HG03280 (cell line): ENCODE results near the gene DIPK1B.

Experiments used
- ATAC-seq: cut with Tn5 transposase; IDR thresholded peaks from one replicate; pipeline ENCODE4 v1.9.1; 2021; ENCODE audit warnings: mild to moderate bottlenecking, moderate library complexity; ENCODE audit not compliant: unreplicated experiment

Gene DIPK1B

GRCh38 chr9:136711751-136712689 is at the start of gene DIPK1B:
Gene DIPK1B (plus strand): TSS chr9:136712572. CDS start chr9:136712666, 94 bp downstream.
- no peak for ATAC-seq

DNA sequence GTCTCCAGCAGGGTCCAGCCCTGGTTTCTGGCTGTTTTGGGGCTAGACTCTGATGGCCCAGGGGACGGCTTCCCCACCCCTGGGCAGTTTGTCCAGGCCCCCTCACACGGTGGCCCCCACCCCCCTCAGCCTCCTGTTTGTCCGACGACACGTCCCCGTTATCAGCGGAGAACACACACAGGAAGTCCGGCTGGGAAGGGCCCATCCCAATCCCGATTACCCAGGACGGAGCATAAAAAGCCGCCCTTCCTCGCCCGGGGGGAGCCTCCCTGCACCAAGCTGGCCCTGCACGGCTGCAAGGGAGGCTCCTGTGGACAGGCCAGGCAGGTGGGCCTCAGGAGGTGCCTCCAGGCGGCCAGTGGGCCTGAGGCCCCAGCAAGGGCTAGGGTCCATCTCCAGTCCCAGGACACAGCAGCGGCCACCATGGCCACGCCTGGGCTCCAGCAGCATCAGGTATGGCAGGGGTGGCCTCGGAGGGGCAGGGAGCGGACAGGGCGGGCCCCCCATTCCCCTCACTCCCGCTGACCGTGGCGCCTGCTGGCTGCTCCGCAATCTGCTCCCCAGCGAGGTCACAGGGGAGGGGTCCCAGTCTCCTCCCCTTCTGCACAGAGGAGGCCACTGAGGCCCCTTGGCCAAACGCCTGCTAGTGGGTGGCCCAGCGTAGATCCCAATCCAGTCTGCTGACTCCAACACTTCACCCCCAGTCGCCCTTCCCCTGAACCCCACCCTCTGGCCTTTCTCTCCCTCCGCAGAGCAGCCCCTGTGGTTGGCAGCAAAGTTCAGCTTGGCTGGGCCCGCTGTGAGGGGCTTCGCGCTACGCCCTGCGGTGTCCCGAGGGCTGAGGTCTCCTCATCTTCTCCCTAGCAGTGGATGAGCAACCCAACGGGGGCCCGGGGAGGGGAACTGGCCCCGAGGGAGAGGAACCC is 49.5 kb upstream of the DIPK1B start, which contains the start of gene EGFL7:
EGFL7 (plus strand) TSS at position 261 of the 926 bp plus-strand sequence. CDS start 5,367 bp downstream, outside the sequence.
- ATAC-seq: no peak

- ATAC-seq: no peak
These were observed 48.1 kb upstream of the DIPK1B start for GRCh38 chr9:136664000-136664915.

GRCh38 chr9:136665111-136665703 is 47.2 kb upstream of the DIPK1B start:
- ATAC-seq: no peak

DNA sequence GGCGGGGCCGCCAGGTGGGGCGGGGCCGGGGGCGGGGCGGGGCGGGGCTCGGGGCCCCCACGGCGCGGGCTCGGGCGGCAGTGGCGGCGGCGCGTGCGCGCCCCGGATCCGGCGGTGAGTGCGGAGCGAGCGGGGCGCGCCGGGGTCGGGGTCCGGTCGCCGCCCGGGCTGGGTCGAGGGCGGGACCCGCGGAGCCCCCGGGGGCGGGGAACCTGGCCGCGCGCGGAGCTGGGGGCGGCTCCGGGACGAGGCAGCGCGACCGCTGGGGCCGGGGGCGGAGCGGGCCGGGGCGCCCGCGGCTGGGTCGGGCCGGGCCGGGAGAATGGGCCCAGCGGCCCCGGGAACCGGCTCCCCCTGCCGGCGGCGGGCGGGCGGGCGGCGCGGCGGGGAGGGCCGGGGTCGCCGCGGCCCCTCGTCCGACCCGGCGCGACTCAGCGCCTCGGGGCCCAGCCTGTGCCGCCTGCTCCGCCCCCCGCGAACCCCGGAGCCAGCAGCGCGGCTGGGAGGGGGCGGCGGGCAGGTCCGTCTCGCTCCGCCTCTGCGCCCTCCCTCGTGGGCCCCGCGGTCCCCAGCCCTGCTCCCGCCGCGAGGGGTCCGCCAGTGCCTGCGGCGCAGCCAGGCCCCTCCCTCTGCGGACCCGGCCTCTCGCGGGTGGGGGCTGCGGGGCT is 46.5 kb upstream of the DIPK1B start:
- ATAC-seq: no peak

DNA sequence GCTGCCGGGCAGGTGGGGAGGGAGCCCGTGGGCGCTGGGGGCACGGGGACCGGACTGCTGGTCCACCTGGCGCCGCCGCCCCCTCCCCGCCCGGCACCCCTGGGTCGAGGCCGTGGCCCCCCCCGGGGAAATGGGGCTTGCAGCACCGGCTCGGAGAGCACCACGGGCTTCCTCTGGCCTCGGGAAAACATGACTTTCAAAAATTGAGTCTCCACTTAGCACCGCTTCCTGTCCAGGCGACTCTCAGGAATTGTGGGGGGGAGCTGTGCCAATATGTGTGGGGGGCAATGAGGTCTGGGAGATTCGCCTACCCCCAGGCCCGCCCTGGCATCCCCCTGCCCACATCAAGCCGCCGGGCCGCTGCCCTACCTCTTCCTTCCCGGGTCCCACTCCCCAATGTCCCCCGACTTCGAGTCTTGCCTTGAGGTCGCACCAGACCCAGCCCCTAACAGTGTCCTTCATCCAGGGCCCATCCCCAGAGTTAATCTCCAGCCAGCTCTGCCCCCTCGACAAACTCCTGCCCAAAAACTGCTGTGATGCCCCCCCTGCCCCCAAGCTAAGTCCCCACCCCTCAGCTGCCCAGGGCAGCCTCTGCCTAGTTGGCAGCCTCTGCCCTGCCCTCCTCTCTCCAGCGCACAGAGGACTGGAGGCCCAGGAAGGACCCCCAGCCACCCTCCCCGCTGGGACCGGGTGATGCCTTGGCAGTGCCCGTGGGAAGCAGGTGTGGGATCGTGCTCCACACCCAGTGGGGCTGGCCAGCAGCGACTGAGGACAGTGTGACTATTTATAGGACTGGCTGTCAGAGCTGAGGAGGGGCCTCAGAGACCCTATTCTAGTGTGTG is 45.8 kb upstream of the DIPK1B start:
- ATAC-seq: no peak

DNA sequence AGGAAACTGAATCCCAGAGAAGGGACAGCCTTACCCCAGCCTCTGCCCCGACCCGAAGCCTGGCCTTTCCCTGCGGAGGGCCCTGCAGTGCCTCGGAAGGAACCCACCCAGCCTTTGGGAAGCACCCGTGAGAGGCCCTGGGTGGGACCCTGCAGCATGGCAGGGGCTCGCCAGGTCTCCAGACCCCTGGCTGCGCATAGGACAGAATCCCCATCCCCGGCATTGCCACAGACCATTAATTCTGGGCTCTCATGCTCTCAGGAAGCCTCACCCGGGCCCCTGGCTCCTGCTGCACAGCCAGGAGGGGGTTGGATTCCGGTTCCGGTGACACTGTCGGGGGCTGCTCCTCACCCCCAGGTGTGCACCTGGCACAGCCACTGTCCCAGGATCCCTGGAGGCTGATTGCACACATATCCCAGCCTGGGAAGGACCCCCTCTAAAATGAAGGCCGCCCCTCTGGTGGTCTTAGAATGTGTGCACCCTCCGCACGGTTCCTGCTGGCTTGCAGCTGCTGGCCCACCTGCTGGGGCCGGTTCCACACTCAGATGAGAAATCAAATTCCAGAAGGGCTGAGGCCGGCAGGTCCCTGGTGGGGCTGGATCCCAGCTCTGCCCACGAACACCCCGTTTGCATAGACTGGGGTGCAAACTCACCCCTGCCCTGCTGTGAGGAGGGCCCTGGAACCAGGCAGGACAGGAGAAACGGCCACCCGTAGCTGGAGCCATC is 45.0 kb upstream of the DIPK1B start:
- no peak for ATAC-seq

DNA sequence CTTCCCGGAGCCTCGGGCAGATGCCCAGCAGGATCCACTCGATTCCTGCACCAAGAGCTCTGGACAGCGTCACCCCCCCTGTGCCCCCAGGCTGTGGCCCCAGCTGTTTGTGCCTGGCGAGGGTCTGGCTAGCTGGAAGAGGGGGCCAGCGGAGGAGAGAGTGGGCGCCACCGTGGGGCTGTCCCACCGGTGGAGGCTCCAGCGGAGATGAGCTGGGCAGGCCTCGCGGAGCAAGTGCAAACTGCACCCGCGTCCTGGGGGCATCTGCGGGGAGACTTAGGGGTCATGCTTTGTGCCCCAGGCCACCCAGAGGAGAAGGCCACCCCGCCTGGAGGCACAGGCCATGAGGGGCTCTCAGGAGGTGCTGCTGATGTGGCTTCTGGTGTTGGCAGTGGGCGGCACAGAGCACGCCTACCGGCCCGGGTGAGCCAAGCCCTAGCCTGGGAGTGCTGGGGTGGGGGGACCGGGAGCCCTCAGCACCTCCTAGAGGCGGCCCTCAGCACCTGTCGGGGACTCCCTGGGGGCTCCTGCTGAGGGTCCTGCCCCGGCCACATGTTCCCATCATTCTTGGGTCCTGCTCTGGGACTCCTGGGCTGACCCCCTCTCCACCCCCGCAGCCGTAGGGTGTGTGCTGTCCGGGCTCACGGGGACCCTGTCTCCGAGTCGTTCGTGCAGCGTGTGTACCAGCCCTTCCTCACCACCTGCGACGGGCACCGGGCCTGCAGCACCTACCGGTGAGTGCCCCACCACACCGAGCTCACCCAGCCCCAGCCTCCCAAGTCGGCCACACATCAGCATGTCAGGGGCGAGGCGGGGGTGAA is 44.2 kb upstream of the DIPK1B start:
- no peak for ATAC-seq

DNA sequence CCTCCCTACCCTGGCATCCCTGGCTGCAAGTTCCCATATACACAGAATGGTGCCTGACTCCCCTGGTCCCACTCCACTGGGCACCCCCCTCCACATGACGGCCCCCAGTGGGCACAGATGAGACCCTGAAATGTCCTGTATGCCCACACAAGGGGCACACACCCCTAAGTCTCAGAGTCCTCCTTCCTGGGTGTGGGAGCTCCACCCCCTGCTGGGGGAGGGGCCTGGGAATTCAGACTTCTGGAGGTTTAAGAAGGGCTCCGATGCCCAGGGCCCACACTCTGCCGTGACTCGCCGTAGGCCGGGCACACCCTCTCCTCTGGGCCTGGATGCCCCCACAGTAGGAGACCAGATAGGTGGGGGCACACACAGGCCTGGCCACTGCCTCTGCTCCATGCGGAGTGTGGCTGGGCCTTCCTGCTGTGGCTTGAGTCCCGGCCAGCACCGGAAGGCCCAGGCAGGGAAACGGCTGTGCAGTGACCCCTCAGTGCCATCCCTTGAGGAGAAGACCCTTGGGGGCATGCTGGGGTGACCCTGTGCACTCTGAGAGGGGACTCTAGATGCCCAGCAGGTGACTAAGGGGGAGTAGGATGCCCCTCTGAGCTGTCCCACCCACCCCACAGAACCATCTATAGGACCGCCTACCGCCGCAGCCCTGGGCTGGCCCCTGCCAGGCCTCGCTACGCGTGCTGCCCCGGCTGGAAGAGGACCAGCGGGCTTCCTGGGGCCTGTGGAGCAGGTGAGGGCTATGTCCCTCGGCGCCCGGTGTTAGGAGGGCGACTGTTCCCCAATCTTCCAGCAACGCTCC is 43.2 kb upstream of the DIPK1B start:
- ATAC-seq: no peak

- no peak for ATAC-seq
These were observed 42.4 kb upstream of the DIPK1B start for GRCh38 chr9:136669791-136670464.

GRCh38 chr9:136670576-136671253 is 41.7 kb upstream of the DIPK1B start:
- no peak for ATAC-seq

GRCh38 chr9:136671254-136671614 is 41.1 kb upstream of the DIPK1B start:
- ATAC-seq: no peak

- ATAC-seq: no peak
These were observed 40.5 kb upstream of the DIPK1B start for GRCh38 chr9:136671646-136672430.

DNA sequence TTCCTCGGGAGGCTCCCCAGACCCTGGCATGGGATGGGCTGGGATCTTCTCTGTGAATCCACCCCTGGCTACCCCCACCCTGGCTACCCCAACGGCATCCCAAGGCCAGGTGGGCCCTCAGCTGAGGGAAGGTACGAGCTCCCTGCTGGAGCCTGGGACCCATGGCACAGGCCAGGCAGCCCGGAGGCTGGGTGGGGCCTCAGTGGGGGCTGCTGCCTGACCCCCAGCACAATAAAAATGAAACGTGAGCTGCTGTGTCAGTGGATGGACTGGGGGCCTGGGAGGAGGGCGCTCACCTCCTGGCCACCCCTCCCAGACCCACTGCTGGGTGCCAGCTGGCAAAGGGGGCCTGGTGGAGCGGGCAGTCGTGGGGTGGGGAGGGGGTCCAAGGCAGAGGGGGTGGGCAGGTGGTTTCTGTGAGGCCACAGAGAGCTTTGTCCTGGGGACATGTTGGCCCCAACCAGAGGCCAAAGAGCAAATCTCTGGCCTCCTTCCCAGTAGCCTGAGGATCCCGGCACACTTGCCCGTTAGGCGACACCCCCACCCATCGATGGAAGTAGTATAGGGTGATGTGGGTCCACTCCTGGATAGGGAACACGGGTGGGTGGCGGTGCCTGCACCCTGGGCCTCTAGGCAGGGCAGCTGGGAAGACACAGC is 39.8 kb upstream of the DIPK1B start:
- no peak for ATAC-seq
